Keratinocyte (primary cell): ENCODE results near the gene TP53I13. TPM values are rescaled to one million over a fixed set of nuclear protein-coding genes. Genes with fewer than 3 reads are reported as not detected.

Experiments
- DNase-seq: peaks from one replicate; pipeline ENCODE4 v3.0.0-alpha.2; 2011; ENCODE audit warnings: low read depth, missing footprints, low spot score
- FAIRE-seq: peaks from 2 replicates; lab custom pipeline; 2011; peaks lifted over from hg19 to GRCh38; lab: Jason Lieb, UNC
- H2AFZ ChIP-seq: 2 replicates; pipeline ENCODE4 v1.6.0; 2012; ENCODE audit warnings: low read length, control low read depth, inconsistent platforms; ENCODE audit not compliant: control insufficient read depth
- H3K27ac ChIP-seq: 2 replicates; pipeline ENCODE4 v1.5.1; 2011; ENCODE audit warnings: low read length; ENCODE audit not compliant: control insufficient read depth, insufficient read depth
- H3K27me3 ChIP-seq: 3 replicates; pipeline ENCODE4 v1.6.0; 2011; ENCODE audit warnings: low read length; ENCODE audit not compliant: control insufficient read depth, insufficient read depth; ENCODE audit errors: extremely low read depth
- H3K36me3 ChIP-seq, 2 experiments: 2 replicates in 1 of 2; 3 replicates in 1 of 2; pipeline ENCODE4 v1.5.1; 2011; ENCODE audit warnings: low read length in 2 of 2, mild to moderate bottlenecking in 1 of 2; ENCODE audit not compliant: control insufficient read depth in 2 of 2, insufficient read depth in 2 of 2; ENCODE audit errors: extremely low read depth in 1 of 2
- H3K4me1 ChIP-seq: 3 replicates; pipeline ENCODE4 v1.5.1; 2011; ENCODE audit warnings: low read length; ENCODE audit not compliant: control insufficient read depth, insufficient read depth; ENCODE audit errors: extremely low read depth
- H3K4me2 ChIP-seq: 3 replicates; pipeline ENCODE4 v1.6.0; 2011; ENCODE audit warnings: low read depth, low read length; ENCODE audit not compliant: control insufficient read depth, insufficient read depth; ENCODE audit errors: extremely low read depth
- H3K4me3 ChIP-seq, 3 experiments: fragments of 200-600 bp in 1 of 3; sonication (generic) in 1 of 3; 2 replicates in 2 of 3; 3 replicates in 1 of 3; pipeline ENCODE4 v1.5.1; 2011 to 2016; ENCODE audit warnings: low read length in 3 of 3, mild to moderate bottlenecking in 3 of 3, control low read depth in 2 of 3, inconsistent platforms in 1 of 3, low read depth in 1 of 3, mixed read lengths in 1 of 3, mixed run types in 1 of 3, moderate library complexity in 1 of 3; ENCODE audit not compliant: control insufficient read depth in 2 of 3, insufficient read depth in 2 of 3; ENCODE audit errors: extremely low read depth in 1 of 3
- H3K79me2 ChIP-seq: 2 replicates; pipeline ENCODE4 v1.6.0; 2012; ENCODE audit warnings: low read length; ENCODE audit not compliant: control insufficient read depth, insufficient read depth
- H3K9ac ChIP-seq: 3 replicates; pipeline ENCODE4 v1.6.0; 2011; ENCODE audit warnings: low read length; ENCODE audit not compliant: control insufficient read depth, insufficient read depth; ENCODE audit errors: extremely low read depth
- H3K9me1 ChIP-seq: 3 replicates; pipeline ENCODE4 v1.6.0; 2011; ENCODE audit warnings: low read length; ENCODE audit not compliant: control insufficient read depth, insufficient read depth; ENCODE audit errors: extremely low read depth
- H3K9me3 ChIP-seq: 2 replicates; pipeline ENCODE4 v1.5.1; 2012; ENCODE audit warnings: low read depth, low read length; ENCODE audit not compliant: control insufficient read depth
- H4K20me1 ChIP-seq: 3 replicates; pipeline ENCODE4 v1.6.0; 2011; ENCODE audit warnings: low read length; ENCODE audit not compliant: control insufficient read depth, insufficient read depth; ENCODE audit errors: extremely low read depth
- EZH2 ChIP-seq: IDR thresholded peaks from one replicate; pipeline ENCODE4 v1.6.1; 2012; ENCODE audit warnings: inconsistent platforms, mild to moderate bottlenecking, low read length, moderate library complexity
- dilution Hi-C: fragments of 300-500 bp; cut with MboI; formaldehyde crosslinking; loops from one replicate; pipeline ENCODE4 v1.7.0; 2020; ENCODE audit warnings: low sequenced_read_pairs; ENCODE audit not compliant: extremely low pct_ligation_motif_present
- polyA plus RNA-seq, 5 experiments: library from polyadenylated mRNA; depleted of rRNA in 3 of 5; stranded (reverse) in 3 of 5; stranded (forward) in 1 of 5; unstranded in 1 of 5; fragments of >200 nt; gene quantifications; 1 replicate in 1 of 5; 2 replicates in 3 of 5; 3 replicates in 1 of 5; pipeline versions ENCODE4 v1.2.1 to v1.2.3, GENCODE V29; 2011 to 2012; ENCODE audit warnings: missing spikeins in 2 of 5, low read depth in 1 of 5, low replicate concordance in 1 of 5
- TF ChIP-seq, protein P1 (sequence below), 3 experiments: IDR thresholded peaks in 1 of 3; conservative IDR thresholded peaks in 1 of 3; optimal IDR thresholded peaks in 1 of 3; 2 replicates in 2 of 3; 3 replicates in 1 of 3; pipeline versions ENCODE3 to v1.5.1; 2011; ENCODE audit warnings: low read length in 3 of 3, mild to moderate bottlenecking in 3 of 3, moderate library complexity in 2 of 3, control low read depth in 1 of 3, inconsistent platforms in 1 of 3; ENCODE audit not compliant: insufficient read depth in 2 of 3; ENCODE audit errors: extremely low read depth in 1 of 3

The TP53I13 gene
- polyA plus RNA-seq, 1 donor (not counting 4 experiments of a cell fraction or from before 2014, with no cell fraction given) = 11.9 TPM

DNA sequence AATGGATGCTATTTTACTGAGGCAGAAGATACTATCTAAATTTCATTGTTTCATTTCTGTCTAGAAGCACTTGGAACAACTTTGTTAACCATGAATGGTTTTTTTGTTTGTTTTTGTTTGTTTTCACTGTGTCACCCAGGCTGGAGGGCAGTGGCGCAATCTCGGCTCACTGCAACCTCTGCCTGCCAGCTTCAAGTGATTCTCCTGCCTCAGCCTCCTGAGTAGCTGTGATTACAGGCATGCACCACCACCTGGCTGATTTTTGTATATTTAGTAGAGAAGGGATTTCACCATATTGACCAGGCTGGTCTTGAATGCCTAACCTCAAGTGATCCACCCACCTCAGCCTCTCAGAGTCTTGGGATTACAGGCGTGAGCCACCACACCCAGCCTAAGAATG lies 42.2 kb upstream of the TP53I13 start:
- dilution Hi-C loops = no loop called here
- Histone ChIP-seq H3K79me2 (no peaks in the 10 kb centered on the region), H3K4me3 (no peak overlapping the region), H3K9me1 (no peaks in the 10 kb centered on the region), H3K4me2 (no peak overlapping the region), H2AFZ (no peak overlapping the region), H3K9me3 (no peaks in the 10 kb centered on the region), H3K36me3 (peaks cover 15 to 24% of the 10 kb centered on the region in 2 experiments), H3K4me1 (no peaks in the 10 kb centered on the region), H4K20me1 (no peaks in the 10 kb centered on the region), H3K27me3 (no peaks in the 10 kb centered on the region), H3K27ac (no peak overlapping the region), H3K9ac (no peak overlapping the region)
- TF ChIP-seq EZH2 = no peak
- TF ChIP-seq, protein P1, sequence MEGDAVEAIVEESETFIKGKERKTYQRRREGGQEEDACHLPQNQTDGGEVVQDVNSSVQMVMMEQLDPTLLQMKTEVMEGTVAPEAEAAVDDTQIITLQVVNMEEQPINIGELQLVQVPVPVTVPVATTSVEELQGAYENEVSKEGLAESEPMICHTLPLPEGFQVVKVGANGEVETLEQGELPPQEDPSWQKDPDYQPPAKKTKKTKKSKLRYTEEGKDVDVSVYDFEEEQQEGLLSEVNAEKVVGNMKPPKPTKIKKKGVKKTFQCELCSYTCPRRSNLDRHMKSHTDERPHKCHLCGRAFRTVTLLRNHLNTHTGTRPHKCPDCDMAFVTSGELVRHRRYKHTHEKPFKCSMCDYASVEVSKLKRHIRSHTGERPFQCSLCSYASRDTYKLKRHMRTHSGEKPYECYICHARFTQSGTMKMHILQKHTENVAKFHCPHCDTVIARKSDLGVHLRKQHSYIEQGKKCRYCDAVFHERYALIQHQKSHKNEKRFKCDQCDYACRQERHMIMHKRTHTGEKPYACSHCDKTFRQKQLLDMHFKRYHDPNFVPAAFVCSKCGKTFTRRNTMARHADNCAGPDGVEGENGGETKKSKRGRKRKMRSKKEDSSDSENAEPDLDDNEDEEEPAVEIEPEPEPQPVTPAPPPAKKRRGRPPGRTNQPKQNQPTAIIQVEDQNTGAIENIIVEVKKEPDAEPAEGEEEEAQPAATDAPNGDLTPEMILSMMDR (optimal IDR thresholded peaks at IDR 0.05 in 1 of 3, IDR thresholded peaks at IDR 0.05 in 1 of 3, conservative IDR thresholded peaks at IDR 0.05 in 1 of 3; ENCODE audit: extremely low read depth in 1 of 3, insufficient read depth in 2 of 3, low read length in 3 of 3) = no peak
- DNase-seq = no peak
- FAIRE-seq = no peak

DNA sequence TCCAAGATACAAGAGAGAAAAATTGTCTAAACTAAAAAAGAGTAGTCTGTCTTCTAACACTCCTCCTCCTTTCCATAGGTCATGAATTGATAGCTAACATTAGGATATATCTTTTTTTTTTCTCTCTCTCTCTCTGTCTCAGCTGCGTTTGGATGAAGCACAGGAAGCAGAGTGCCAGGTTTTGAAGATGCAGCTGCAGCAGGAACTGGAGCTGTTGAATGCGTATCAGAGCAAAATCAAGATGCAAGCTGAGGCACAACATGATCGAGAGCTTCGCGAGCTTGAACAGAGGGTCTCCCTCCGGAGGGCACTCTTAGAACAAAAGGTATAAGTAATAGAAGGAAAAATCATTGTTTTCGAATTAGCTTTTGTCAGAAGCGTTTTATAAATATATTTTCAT lies 34.5 kb upstream of the TP53I13 start:
- TF ChIP-seq, protein P1 (optimal IDR thresholded peaks at IDR 0.05 in 1 of 3, IDR thresholded peaks at IDR 0.05 in 1 of 3, conservative IDR thresholded peaks at IDR 0.05 in 1 of 3; ENCODE audit: extremely low read depth in 1 of 3, insufficient read depth in 2 of 3, low read length in 3 of 3) = no peak
- TF ChIP-seq EZH2 = no peak
- dilution Hi-C loops = no loop called here
- Histone ChIP-seq H4K20me1 (no peaks in the 10 kb centered on the region), H3K36me3 (peaks cover 17 to 34% of the 10 kb centered on the region in 2 experiments), H3K79me2 (peaks cover 1% of the 10 kb centered on the region), H3K9me3 (no peaks in the 10 kb centered on the region), H3K27me3 (no peaks in the 10 kb centered on the region), H3K9ac (no peak overlapping the region), H2AFZ (no peak overlapping the region), H3K4me2 (no peak overlapping the region), H3K4me3 (no peak overlapping the region), H3K27ac (no peak overlapping the region), H3K9me1 (no peaks in the 10 kb centered on the region), H3K4me1 (no peaks in the 10 kb centered on the region)
- DNase-seq = no peak
- FAIRE-seq = no peak
